Sigmoid colon (tissue), 4 donors: ENCODE data around the gene PRAMEF26.
"Not testable (repeated sequence)": the region's sequence is repeated elsewhere in the genome, so short reads cannot be mapped to it uniquely, and the experiment has no call there.

Experiments used
- EP300 ChIP-seq, 4 donors: sonication (generic); formaldehyde crosslinking; IDR thresholded peaks; one replicate each; pipeline ENCODE4 v1.6.1; 2017; ENCODE audit warnings: antibody characterized with exemption in 4 of 4
- POLR2A ChIP-seq, 2 donors: fragments of 450-650 bp; IDR thresholded peaks; one replicate each; pipeline ENCODE4 v1.6.1; 2016; ENCODE audit warnings: antibody characterized with exemption in 2 of 2, mild to moderate bottlenecking in 2 of 2, moderate library complexity in 2 of 2
- TF ChIP-seq, protein P1 (sequence below), 4 experiments: fragments of 450-650 bp in 3 of 4; fragments of 200-600 bp in 1 of 4; IDR thresholded peaks; one replicate each; pipeline ENCODE4 v1.5.1; 2016 to 2019; ENCODE audit warnings: antibody characterized with exemption in 4 of 4, mild to moderate bottlenecking in 3 of 4, moderate library complexity in 2 of 4

DNA sequence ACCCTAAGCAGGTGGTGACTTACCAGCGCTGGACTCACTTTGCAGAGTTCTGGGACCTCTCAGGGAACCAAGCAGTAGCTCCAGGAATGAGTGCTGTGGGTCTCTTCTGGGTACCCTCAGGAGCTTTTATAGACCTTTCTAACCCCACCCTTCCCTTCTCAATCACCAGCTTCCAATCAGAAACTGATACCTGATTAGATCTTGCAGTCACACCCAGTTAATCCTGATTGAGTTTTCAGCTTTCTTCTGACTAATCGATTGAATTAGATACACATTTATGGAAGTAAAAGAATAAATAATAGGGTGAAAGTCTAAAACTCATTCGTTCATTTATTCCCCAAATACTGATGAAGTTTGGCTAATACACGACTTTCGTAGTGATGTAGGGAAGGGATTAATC, 45.5 kb upstream of the PRAMEF26 start, which contains the start of gene PRAMEF13:
- TF ChIP-seq POLR2A, EP300 (IDR thresholded peaks at IDR 0.05): not testable (repeated sequence)
- TF ChIP-seq, protein P1, sequence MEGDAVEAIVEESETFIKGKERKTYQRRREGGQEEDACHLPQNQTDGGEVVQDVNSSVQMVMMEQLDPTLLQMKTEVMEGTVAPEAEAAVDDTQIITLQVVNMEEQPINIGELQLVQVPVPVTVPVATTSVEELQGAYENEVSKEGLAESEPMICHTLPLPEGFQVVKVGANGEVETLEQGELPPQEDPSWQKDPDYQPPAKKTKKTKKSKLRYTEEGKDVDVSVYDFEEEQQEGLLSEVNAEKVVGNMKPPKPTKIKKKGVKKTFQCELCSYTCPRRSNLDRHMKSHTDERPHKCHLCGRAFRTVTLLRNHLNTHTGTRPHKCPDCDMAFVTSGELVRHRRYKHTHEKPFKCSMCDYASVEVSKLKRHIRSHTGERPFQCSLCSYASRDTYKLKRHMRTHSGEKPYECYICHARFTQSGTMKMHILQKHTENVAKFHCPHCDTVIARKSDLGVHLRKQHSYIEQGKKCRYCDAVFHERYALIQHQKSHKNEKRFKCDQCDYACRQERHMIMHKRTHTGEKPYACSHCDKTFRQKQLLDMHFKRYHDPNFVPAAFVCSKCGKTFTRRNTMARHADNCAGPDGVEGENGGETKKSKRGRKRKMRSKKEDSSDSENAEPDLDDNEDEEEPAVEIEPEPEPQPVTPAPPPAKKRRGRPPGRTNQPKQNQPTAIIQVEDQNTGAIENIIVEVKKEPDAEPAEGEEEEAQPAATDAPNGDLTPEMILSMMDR (IDR thresholded peaks at IDR 0.05), result not testable (repeated sequence)
